CD8-positive, alpha-beta memory T cell (primary cell): Measurements from ENCODE around the gene AP3D1. TPM values are rescaled to one million over a fixed set of nuclear protein-coding genes. Genes with fewer than 3 reads are reported as not detected.
"Not testable (repeated sequence)": the region's sequence is repeated elsewhere in the genome, so short reads cannot be mapped to it uniquely, and the experiment has no call there.

Experiments
- CTCF ChIA-PET: fragments of 350-600 bp; sonication (Branson Sonifier 250); formaldehyde crosslinking; loops from one replicate; lab custom pipeline; 2021; ENCODE audit warnings: antibody characterized with exemption; lab: Charles Lee
- POLR2A ChIA-PET: fragments of 350-600 bp; sonication (Branson Sonifier 250); formaldehyde crosslinking; loops from one replicate; lab custom pipeline; 2021; ENCODE audit warnings: antibody characterized with exemption; lab: Charles Lee
- DNase-seq, 5 donors: peaks; one replicate each; pipeline versions ENCODE4 v3.0.0 to v3.0.0-alpha.2; 2020 to 2022; ENCODE audit warnings: mixed read lengths in 1 of 5
- H3K27ac ChIP-seq: one replicate; pipeline ENCODE4 v1.7.0; 2013; ENCODE audit warnings: low read depth, mild to moderate bottlenecking, low read length, moderate library complexity
- H3K27me3 ChIP-seq: 2 replicates; pipeline ENCODE4 v1.7.0; 2013; ENCODE audit warnings: low read length, mild to moderate bottlenecking; ENCODE audit not compliant: insufficient read depth, poor library complexity, severe bottlenecking
- H3K36me3 ChIP-seq: 2 replicates; pipeline ENCODE4 v1.7.0; 2013; ENCODE audit warnings: mild to moderate bottlenecking, low read length, moderate library complexity; ENCODE audit not compliant: insufficient read depth
- H3K4me1 ChIP-seq: 2 replicates; pipeline ENCODE4 v1.7.0; 2013; ENCODE audit warnings: mild to moderate bottlenecking, low read length, moderate library complexity; ENCODE audit not compliant: insufficient read depth
- H3K4me3 ChIP-seq: 2 replicates; pipeline ENCODE4 v1.7.0; 2013; ENCODE audit warnings: mild to moderate bottlenecking, low read length
- H3K9me3 ChIP-seq: 2 replicates; pipeline ENCODE4 v1.7.0; 2013; ENCODE audit warnings: mild to moderate bottlenecking, low read length
- H3K27ac Mint-ChIP-seq, 8 donors: one replicate each; pipeline ENCODE4 v1.8.0; 2020 to 2021; ENCODE audit warnings: mixed read lengths in 8 of 8, mild to moderate bottlenecking in 6 of 8, inconsistent platforms in 3 of 8, moderate library complexity in 3 of 8
- H3K27me3 Mint-ChIP-seq, 2 donors: one replicate each; pipeline ENCODE4 v1.8.0; 2020 to 2021; ENCODE audit warnings: mixed read lengths in 2 of 2, mild to moderate bottlenecking in 1 of 2, moderate library complexity in 1 of 2
- H3K36me3 Mint-ChIP-seq, 3 donors: one replicate each; pipeline ENCODE4 v1.8.0; 2020 to 2021; ENCODE audit warnings: mixed read lengths in 3 of 3, inconsistent platforms in 1 of 3, mild to moderate bottlenecking in 1 of 3
- H3K4me1 Mint-ChIP-seq, 3 donors: one replicate each; pipeline ENCODE4 v1.8.0; 2020 to 2021; ENCODE audit warnings: mixed read lengths in 3 of 3, inconsistent platforms in 1 of 3, mild to moderate bottlenecking in 1 of 3
- H3K4me3 Mint-ChIP-seq, 7 donors: one replicate each; pipeline ENCODE4 v1.8.0; 2020 to 2021; ENCODE audit warnings: mixed read lengths in 7 of 7, mild to moderate bottlenecking in 6 of 7, moderate library complexity in 4 of 7, inconsistent platforms in 2 of 7
- H3K9me3 Mint-ChIP-seq, 5 donors: one replicate each; pipeline ENCODE4 v1.8.0; 2020 to 2022; ENCODE audit warnings: mixed read lengths in 5 of 5, mild to moderate bottlenecking in 3 of 5, moderate library complexity in 2 of 5, inconsistent platforms in 1 of 5
- polyA plus RNA-seq: library from polyadenylated mRNA; unstranded; fragments of 300-500 nt; fragmentation: Illumina TruSeq; gene quantifications from one replicate; pipeline ENCODE4 v1.2.3, GENCODE V29; 2021
- total RNA-seq, 2 experiments: library from RNA; stranded (reverse); gene quantifications; one replicate each; pipeline ENCODE4 v1.2.3, GENCODE V29; 2021

The AP3D1 gene
- total RNA-seq (10 to 100 TPM; 96.5 to 99.2 TPM), polyA plus RNA-seq (44.2 TPM)

- no peaks in the 10 kb centered on the region for H3K36me3 ChIP-seq
- peak within 1 kb of the TSS; percentile 86 for H3K27ac ChIP-seq
- peaks cover 0 to 9% (median 0%) of the 10 kb centered on the region in 3 donors for H3K36me3 Mint-ChIP-seq
- H3K27ac Mint-ChIP-seq = peak within 1 kb of the TSS; percentile 81 to 97 (median 96)
- H3K27me3 Mint-ChIP-seq = peaks cover 0 to 3% of the 10 kb centered on the region in 2 donors
- ChIA-PET CTCF (interaction anchor here (0.8 to 1.4 kb wide), 6 partner anchors 12 to 266 kb away, joined by 3 to 4 read pairs (median 3); partner anchors contain the start of gene DOT1L), POLR2A (interaction anchor here (0.6 to 1.4 kb wide), 5 partner anchors 12 to 325 kb away, joined by 3 to 10 read pairs (median 3); partner anchors contain the start of genes DOT1L and PLEKHJ1)
- peak within 1 kb of the TSS; percentile 74 for H3K4me3 ChIP-seq
- no peaks in the 10 kb centered on the region for H3K9me3 ChIP-seq
- H3K9me3 Mint-ChIP-seq = no peaks in the 10 kb centered on the region
- DNase-seq = peak; percentile 100
- peaks cover 30% of the 10 kb centered on the region for H3K4me1 ChIP-seq
- peak within 1 kb of the TSS; percentile 76 to 96 (median 89) for H3K4me3 Mint-ChIP-seq
- peaks cover 32 to 39% (median 38%) of the 10 kb centered on the region in 3 donors for H3K4me1 Mint-ChIP-seq
- H3K27me3 ChIP-seq = no peaks in the 10 kb centered on the region
Measured at GRCh38 chr19:2151339-2152229, at the start of gene AP3D1. Gene AP3D1, minus strand, starts transcription at chr19:2151566. Its CDS starts 232 bp downstream, at chr19:2151334.

- CTCF ChIA-PET = interaction anchor here (0.6 kb wide), 1 partner anchor 309 kb away, joined by 3 read pairs; no protein-coding TSS in a partner anchor
- H3K9me3 ChIP-seq, H3K4me1 Mint-ChIP-seq, H3K4me3 Mint-ChIP-seq, H3K27ac Mint-ChIP-seq, POLR2A ChIA-PET, H3K27me3 Mint-ChIP-seq, H3K27ac ChIP-seq, H3K9me3 Mint-ChIP-seq, DNase-seq, H3K36me3 ChIP-seq, H3K27me3 ChIP-seq, H3K4me1 ChIP-seq, H3K4me3 ChIP-seq: not testable (repeated sequence)
- peaks cover 0 to 43% (median 5%) of the 10 kb centered on the region in 3 donors for H3K36me3 Mint-ChIP-seq
Measured at GRCh38 chr19:2200624-2201294, 49.4 kb upstream of the AP3D1 start.

- H3K4me1 ChIP-seq = no peaks in the 10 kb centered on the region
- H3K27me3 ChIP-seq = no peaks in the 10 kb centered on the region
- ChIA-PET CTCF (interaction anchor here (0.6 kb wide), 1 partner anchor 309 kb away, joined by 3 read pairs; no protein-coding TSS in a partner anchor), POLR2A (no interaction called here)
- H3K4me1 Mint-ChIP-seq = no peaks in the 10 kb centered on the region
- H3K27me3 Mint-ChIP-seq = no peaks in the 10 kb centered on the region
- peaks cover 0 to 44% (median 5%) of the 10 kb centered on the region in 3 donors for H3K36me3 Mint-ChIP-seq
- peaks cover 3% of the 10 kb centered on the region for H3K36me3 ChIP-seq
- H3K4me3 Mint-ChIP-seq = no peak overlapping the region
- H3K9me3 ChIP-seq = no peaks in the 10 kb centered on the region
- H3K27ac Mint-ChIP-seq = no peak overlapping the region
- DNase-seq = no peak
- no peak overlapping the region for H3K27ac ChIP-seq
- no peak overlapping the region for H3K4me3 ChIP-seq
- H3K9me3 Mint-ChIP-seq = no peaks in the 10 kb centered on the region
Measured at GRCh38 chr19:2199861-2200623, 48.7 kb upstream of the AP3D1 start.

- H3K4me3 Mint-ChIP-seq = no peak overlapping the region
- no peaks in the 10 kb centered on the region for H3K27me3 Mint-ChIP-seq
- H3K9me3 ChIP-seq = no peaks in the 10 kb centered on the region
- ChIA-PET POLR2A (no interaction called here), CTCF (no interaction called here)
- no peak for DNase-seq
- no peaks in the 10 kb centered on the region for H3K27me3 ChIP-seq
- no peaks in the 10 kb centered on the region for H3K4me1 ChIP-seq
- peaks cover 8% of the 10 kb centered on the region for H3K36me3 ChIP-seq
- H3K27ac ChIP-seq = no peak overlapping the region
- no peak overlapping the region for H3K4me3 ChIP-seq
- peaks cover 0 to 47% (median 5%) of the 10 kb centered on the region in 3 donors for H3K36me3 Mint-ChIP-seq
- H3K27ac Mint-ChIP-seq = peak overlapping the region in 3 of 8 donors; percentile 52 to 70 (median 66)
- H3K4me1 Mint-ChIP-seq = no peaks in the 10 kb centered on the region
- no peaks in the 10 kb centered on the region for H3K9me3 Mint-ChIP-seq
Measured at GRCh38 chr19:2199215-2199614, 47.8 kb upstream of the AP3D1 start.

GRCh38 chr19:2198317-2198716 is 47.0 kb upstream of the AP3D1 start:
- Histone ChIP-seq H3K9me3 (no peaks in the 10 kb centered on the region), H3K27me3 (no peaks in the 10 kb centered on the region), H3K36me3 (peaks cover 8% of the 10 kb centered on the region), H3K4me3 (no peak overlapping the region), H3K27ac (no peak overlapping the region), H3K4me1 (no peaks in the 10 kb centered on the region)
- ChIA-PET POLR2A (no interaction called here), CTCF (no interaction called here)
- Mint-ChIP-seq H3K27ac (peak overlapping the region in 1 of 8 donors; percentile 21), H3K4me3 (no peak overlapping the region), H3K9me3 (no peaks in the 10 kb centered on the region), H3K27me3 (no peaks in the 10 kb centered on the region), H3K36me3 (peaks cover 0 to 47% (median 4%) of the 10 kb centered on the region in 3 donors), H3K4me1 (no peaks in the 10 kb centered on the region)
- DNase-seq = no peak

GRCh38 chr19:2197270-2197669 is 45.9 kb upstream of the AP3D1 start:
- ChIA-PET POLR2A (no interaction called here), CTCF (no interaction called here)
- H3K4me3 Mint-ChIP-seq = no peak overlapping the region
- Histone ChIP-seq H3K4me3 (no peak overlapping the region), H3K36me3 (peaks cover 8% of the 10 kb centered on the region), H3K9me3 (no peaks in the 10 kb centered on the region), H3K27me3 (no peaks in the 10 kb centered on the region), H3K27ac (no peak overlapping the region), H3K4me1 (no peaks in the 10 kb centered on the region)
- H3K9me3 Mint-ChIP-seq = no peaks in the 10 kb centered on the region
- peak overlapping the region in 1 of 8 donors; percentile 85 for H3K27ac Mint-ChIP-seq
- H3K36me3 Mint-ChIP-seq = peaks cover 0 to 48% (median 4%) of the 10 kb centered on the region in 3 donors
- no peaks in the 10 kb centered on the region for H3K4me1 Mint-ChIP-seq
- no peak for DNase-seq
- H3K27me3 Mint-ChIP-seq = no peaks in the 10 kb centered on the region

GRCh38 chr19:2195914-2196313 is 44.5 kb upstream of the AP3D1 start:
- Histone ChIP-seq H3K36me3 (peaks cover 8% of the 10 kb centered on the region), H3K9me3 (no peaks in the 10 kb centered on the region), H3K27me3 (no peaks in the 10 kb centered on the region), H3K4me1 (no peaks in the 10 kb centered on the region), H3K27ac (no peak overlapping the region), H3K4me3 (no peak overlapping the region)
- no peaks in the 10 kb centered on the region for H3K4me1 Mint-ChIP-seq
- POLR2A ChIA-PET = no interaction called here
- no peak overlapping the region for H3K4me3 Mint-ChIP-seq
- H3K36me3 Mint-ChIP-seq = peaks cover 0 to 52% (median 4%) of the 10 kb centered on the region in 3 donors
- H3K9me3 Mint-ChIP-seq = no peaks in the 10 kb centered on the region
- CTCF ChIA-PET = no interaction called here
- H3K27ac Mint-ChIP-seq = no peak overlapping the region
- H3K27me3 Mint-ChIP-seq = no peaks in the 10 kb centered on the region
- DNase-seq = no peak
